Stimulated activated CD8-positive, alpha-beta memory T cell treated with anti-CD3 and anti-CD28 coated beads, Interleukin-7, amount 100 ng/mL, for 48 hours (primary cell): ENCODE measurements around the gene RPTOR.

Experiments used
- DNase-seq, 2 donors: peaks; one replicate each; pipeline ENCODE4 v3.0.0-alpha.2; 2020; ENCODE audit warnings: low read depth in 1 of 2; ENCODE audit errors: extremely low read depth in 1 of 2

Gene RPTOR

DNA sequence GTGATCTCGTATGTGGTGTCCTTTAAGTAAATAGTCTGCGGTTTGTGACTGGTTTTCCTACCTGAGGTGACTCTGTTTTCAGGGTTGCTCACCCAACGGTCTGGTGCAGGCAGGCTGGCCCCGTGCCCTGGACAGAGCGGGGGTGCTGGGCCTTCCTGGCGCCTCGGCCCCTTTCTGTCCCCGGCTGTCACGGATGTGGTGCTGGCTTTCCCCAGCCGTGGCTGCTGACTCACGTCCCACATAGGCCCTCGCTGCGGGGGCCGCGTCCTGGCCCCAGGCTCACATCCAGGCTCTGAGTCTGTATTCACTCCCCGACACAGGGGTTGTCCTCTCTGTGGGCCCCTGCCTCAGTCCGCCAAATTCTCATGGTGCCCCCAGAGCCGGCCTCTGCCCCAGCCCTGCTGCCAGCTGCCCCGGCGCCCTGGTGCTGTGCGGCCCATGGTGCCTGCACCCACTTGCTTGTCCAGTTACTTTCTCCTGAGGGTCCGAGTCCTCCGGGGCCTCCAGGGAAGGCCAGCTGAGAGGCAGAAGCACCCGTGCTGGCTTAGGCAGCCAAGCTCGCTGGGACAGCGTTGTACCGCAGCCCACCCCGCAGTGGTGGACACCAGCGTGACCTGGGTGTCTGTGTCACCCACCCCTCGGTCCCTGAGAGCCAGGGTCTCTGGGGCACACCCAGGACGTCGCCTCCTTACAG, 452.9 kb downstream of the RPTOR start:
- no peak for DNase-seq

DNA sequence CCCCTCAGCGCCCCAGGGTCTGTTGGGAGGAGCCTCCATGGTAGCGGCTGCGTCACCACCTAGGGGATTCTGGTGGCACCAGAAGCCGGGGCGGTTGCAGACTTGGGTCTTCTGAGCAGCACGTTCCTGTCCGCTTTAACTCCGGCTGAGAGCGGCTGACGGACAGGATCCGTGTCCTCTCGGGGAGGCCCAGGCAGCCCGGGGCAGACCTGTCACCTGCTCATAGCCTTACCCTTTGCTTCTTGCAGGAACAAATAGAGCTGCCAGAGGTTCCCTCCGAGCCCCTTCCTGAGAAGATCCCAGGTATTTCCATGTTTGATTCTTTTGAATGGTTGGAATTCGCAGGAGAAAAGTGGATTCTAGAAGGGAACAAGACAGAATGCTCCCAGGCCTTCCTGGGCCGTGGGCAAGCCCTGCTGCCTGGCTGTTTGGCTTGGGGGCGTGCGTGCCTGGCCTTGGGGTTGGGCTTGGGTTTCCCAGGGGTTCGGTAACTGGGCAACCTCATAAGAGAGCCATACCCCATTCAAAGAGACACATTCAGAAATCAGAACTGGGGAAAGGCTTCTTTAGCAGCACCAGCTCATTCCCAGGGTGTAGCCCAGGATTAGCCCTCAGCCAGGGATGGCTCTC, 453.6 kb downstream of the RPTOR start:
- no peak for DNase-seq

DNA sequence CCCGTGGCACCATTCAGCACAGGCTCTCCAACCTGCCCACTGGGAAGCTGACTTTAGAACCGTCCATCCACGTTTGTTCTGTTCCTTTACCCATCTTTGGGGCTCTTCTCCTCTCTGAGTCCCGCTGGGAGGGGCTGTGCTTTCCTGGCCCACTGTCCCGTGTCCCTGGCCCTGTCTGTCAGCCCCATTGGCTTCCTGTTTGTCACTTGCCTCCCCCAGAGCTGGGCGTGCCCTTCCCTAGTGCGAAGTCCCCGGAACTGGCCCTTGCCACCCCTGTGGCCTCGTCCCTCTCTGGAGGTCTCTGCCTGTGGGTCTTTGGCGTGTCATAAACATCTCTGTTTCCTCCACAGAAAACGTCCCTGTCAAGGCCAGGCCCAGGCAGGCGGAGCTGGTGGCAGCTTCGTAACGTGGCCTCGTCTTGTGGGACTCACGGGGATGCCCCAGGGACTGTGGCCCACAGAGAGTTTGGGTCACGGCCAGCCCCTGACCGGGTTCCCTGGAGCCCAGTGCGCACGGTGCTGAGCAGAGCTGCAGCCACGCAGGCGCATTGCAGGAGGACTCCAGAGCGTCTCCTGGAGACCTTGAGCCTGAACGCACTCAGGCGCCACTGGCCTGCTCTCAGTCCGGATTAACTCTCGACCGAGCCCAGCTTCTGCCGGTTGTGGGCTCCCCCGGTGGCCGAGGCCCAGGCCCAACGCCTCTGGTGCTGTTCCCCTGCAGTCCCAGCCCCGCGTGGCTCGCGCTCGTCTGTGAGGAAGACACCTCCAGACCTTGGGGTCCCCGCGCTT, 454.3 kb downstream of the RPTOR start:
- no peak for DNase-seq

DNA sequence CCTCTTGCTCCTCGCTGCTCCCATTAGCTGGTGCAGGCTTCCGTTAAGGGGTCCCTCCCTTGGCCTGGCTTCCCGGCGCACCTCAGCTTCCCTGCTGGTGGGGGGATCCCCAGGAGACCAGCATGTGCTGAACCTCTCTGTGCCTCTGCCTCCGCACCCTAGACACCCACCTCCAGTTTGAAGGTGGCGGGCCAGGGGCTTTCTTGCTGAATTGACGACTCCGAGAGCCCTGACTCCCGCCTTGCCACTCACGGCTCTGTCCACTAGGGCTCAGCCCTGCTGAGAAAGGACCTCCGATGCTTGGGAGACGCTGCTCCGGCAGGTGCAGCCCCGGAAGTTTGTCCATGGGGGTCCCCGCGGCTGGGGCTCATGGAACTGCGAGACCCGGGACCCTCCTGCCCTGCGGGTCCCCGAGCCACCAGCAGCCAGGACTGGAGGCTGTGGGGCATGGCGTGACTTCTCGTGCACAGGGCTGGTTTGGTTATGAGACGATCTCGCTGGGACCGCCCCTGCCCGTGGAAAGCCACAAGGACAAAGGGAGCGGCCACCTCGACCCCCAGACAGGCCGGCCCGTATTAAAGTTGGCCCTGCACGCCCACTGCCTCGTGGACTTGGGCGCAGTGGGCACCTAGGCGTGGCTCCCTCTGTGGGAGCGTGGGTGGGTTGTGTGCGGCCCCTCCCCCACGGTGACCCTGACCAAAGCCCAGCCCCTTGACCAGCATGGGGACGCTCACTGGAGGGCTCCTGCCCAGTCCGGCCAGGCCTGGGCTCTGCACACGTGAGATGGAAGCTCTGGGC, 455.1 kb downstream of the RPTOR start:
- no peak for DNase-seq

DNA sequence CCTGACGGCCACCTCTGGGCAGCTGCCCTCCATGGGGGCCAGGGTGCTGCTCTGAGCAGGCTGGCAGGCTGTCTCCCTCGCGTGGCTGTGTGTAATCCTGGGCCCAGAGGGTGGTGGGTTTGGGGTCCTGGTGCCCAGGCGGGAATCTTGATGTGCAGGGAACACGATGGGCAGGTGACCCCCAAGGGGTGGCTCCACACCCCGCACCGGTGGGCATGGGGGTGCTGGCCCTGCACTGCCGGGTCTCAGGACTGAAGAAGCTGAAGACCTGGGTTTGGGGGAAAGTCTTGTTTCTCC, 455.6 kb downstream of the RPTOR start:
- DNase-seq: no peak

- no peak for DNase-seq
Observed at GRCh38 chr17:81000631-81001357, 456.2 kb downstream of the RPTOR start.

DNA sequence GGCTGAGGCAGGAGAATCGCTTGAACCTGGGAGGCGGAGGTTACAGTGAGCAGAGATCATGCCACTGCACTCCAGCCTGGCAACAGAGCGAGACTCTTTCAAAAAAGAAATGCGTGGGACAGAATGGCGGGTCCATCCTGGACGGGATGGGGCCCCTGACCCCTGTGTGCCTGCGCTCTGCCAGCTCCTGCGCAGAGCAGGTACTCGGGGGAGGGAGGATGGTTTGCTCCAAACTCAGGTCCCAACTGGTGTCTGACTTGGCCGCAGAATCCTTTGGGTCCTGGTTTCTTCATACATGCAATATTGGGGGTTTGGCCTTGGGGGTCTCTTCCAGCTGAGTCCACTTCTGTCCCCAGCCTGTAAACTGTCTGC, 457.4 kb downstream of the RPTOR start:
- no peak for DNase-seq

DNA sequence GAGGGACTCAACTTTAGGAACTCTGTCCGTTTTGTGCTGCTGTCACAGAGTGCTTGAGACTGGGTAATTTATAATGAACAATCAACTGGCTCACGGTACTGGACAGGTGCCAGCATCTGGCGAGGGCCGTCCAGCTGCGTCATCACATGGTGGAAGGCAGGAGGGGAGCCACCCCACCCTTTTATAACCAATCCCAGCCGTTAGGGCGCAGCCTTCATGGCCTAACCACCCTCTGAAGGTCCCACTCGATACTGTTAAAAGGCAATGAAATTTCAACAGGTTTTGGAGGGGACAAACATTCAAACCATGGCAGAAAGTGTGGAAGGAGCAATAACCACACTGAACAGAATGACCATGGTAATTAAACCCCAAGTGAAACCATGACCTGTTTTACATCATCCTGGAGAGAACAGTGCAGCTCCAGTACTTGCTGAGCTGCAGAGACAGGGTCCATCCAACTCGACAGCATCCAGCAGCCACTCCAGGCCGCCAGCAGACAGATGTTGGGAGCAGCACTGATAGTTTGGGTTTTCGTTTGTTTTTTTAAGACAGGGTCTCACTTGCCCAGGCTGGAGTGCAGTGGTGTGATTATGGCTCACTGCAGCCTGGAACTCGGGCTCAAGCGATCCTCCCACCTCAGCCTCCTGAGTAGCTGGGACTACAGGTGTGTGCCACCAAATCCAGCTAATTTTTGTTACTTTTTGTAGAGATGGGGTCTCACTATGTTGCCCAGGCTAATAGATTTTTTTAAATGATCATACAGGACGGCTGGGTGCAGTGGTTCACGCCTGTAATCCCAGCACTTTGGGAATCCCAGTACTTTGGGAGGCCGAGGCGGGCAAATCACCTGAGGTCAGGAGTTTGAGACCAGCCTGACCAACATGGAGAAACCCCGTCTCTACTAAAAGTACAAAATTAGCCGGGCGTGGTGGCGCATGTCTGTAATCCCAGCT, 458.0 kb downstream of the RPTOR start:
- DNase-seq: no peak

DNA sequence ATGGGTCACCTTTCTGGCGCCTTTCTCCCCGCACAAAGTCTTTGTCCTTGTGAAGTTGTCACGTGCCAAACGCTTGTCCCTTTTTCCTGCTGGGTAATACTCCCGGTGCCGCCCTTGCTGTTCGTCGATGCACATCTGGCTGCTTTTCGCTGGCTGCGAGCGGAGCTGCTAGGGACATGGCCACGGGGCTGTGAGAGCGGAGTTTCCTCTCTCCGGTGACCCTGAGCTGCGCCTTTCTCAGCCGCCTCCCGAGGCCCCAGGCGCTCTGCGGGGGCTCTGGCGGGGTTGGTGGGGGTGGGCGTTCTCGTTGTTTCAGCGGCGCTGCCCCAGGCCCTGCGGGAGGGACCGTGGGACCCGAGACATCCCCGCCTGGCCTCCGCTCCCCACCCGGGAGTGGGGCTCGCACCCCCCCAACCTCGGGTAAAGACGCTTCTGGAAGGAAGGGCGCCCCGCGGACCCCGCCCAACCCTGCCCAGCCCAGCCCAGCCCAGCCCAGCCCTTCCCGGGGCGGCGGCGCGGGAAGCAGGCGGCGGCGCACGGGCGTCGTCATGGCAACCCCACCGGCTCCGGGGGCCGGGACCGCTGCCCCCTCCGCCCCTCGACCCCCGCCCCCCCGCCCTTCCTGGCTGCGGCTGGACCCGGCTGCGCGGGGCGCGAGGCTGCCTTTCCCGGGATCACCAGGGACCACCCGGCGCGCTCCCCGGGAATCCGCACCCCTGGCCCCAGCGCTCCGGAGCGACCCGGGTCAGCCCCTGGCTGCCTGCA, 459.3 kb downstream of the RPTOR start:
- DNase-seq: no peak

GRCh38 chr17:81006891-81007290, 462.3 kb downstream of the RPTOR start:
- DNase-seq: no peak

DNA sequence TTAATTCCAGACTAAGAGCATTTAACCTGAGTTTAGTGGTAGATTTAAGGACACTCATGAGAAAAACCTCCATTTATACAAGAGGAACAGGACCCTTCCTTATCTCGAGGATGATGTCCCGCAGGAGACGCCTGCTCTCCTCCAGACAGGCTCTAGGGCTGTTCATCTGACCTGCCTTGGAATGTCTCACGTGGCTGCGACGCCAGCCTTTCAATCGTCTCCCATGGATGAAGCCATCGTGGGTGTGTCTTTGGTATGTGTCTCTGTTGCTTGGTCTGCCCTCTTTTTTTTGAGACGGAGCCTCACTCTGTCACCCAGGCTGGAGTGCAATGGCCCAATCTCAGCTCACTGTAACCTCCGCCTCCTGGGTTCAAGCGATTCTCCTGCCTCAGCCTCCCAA, 463.5 kb downstream of the RPTOR start:
- DNase-seq: no peak

DNA sequence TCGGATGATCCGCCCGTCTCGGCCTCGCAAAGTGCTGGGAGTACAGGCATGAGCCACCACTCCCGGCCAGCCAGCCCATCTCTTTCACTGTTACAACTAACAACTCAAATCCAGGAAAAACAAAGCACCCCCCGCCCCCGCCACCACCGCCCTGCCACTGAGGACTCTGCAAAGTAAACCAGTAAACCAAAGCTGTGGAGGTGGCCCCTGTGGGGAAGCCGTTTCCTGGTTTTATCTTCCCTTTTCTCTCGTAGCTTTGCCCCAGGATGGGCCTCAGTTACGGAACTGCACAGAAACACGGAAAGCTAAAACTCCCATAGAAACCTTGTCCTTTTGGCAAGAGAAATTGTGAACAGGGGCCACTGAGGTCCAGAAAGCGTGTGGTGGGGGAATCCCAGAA, 464.5 kb downstream of the RPTOR start:
- no peak for DNase-seq

GRCh38 chr17:81010935-81011334, 466.3 kb downstream of the RPTOR start:
- no peak for DNase-seq

GRCh38 chr17:81011951-81012350, 467.3 kb downstream of the RPTOR start:
- no peak for DNase-seq

DNA sequence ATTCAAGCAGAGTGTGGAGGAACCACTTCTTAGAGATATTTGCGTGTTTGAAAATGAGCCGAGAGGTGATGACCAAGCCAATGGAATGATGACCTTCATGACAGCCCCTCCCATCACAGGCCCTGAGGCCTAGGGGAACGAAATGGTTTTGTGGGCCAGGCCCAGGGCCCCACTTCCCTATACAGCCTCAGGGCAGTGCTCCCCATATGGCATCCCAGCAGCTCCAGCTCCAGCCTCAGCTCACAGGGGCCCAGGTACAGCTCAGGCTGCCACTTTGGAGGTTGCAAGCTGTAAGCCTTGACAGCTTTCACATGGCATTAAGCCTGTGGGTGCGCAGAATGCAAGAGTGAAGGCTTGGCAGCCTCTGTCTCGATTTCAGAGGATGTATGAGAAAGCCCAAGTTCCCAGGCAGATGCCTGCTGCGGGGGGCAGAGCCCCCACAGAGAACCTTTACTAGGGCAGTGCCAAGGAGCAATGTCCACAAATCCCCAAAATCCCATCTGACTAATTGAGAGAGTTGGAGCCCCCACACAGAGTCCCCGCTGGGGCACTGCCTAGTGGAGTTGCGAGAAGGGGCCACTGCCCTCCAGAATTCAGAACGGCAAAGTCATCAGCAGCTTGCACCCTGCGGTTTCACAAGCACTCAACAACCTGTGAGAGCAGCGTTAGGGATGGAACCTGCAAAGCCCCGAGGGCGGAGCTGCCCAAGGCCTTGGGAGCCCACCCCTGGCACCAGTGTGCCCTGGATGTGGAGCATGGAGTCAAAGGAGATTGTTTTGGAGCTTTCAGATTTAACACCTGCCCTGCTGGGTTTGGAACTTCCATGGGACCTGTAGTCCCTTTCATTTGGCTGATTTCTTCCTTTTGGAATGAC, 468.2 kb downstream of the RPTOR start:
- no peak for DNase-seq

- no peak for DNase-seq
Observed at GRCh38 chr17:81013642-81014041, 469.0 kb downstream of the RPTOR start.

DNA sequence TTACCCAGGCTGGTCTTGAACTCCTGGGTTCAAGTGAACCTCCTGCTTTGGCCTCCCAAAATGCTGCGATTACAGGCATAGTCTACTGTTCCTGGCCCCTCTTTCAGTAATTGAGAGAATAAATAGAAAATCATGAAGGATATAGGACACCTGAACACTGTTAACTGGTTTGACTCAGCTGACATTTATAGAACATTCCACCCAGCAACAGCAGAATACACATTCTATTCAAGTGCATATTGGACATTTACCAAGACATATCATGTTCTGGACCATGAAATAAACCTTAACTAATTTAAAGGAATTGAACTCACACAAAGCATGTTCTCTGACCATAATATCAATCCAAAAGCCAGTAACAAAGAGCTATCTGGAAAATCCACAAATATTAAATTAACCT, 470.5 kb downstream of the RPTOR start:
- no peak for DNase-seq
